OCI-LY1 (cell line): ENCODE measurements around the gene PRKCH.

Source experiments
- CTCF ChIP-seq: fragments of 200-600 bp; sonication (generic), shearing (Covaris generic); IDR thresholded peaks from 2 replicates; pipeline ENCODE4 v1.5.1; 2017; ENCODE audit warnings: mild to moderate bottlenecking, antibody characterized with exemption, low read length, moderate library complexity, mixed read lengths
- EZH2 ChIP-seq: fragments of 200-600 bp; sonication (generic), shearing (Covaris generic); IDR thresholded peaks from 2 replicates; pipeline ENCODE4 v1.8.0; 2017; ENCODE audit warnings: borderline replicate concordance, mixed run types, mild to moderate bottlenecking, antibody characterized with exemption, low read length, moderate library complexity, mixed read lengths

- TF ChIP-seq EZH2 (no peak), CTCF (no peak)
These were observed 244.6 kb downstream of the PRKCH start for GRCh38 chr14:61565836-61566536.
